Skeletal muscle satellite cell (primary cell): Measurements from ENCODE around the gene RPL22L1. TPM values are rescaled to one million over a fixed set of nuclear protein-coding genes. Genes with fewer than 3 reads are reported as not detected.
A peak's percentile ranks its signal among the peaks of the same experiment; 100 is the strongest.

Experiments
- H3K27me3 ChIP-seq: 2 replicates; pipeline ENCODE4 v1.7.0; 2013; ENCODE audit warnings: low read length; ENCODE audit not compliant: control insufficient read depth, insufficient read depth
- H3K36me3 ChIP-seq: 2 replicates; pipeline ENCODE4 v1.7.0; 2013; ENCODE audit warnings: mild to moderate bottlenecking, control low read depth, low read length; ENCODE audit not compliant: insufficient read depth
- H3K4me1 ChIP-seq: 2 replicates; pipeline ENCODE4 v1.7.0; 2013; ENCODE audit warnings: low read length; ENCODE audit not compliant: control insufficient read depth, insufficient read depth
- H3K4me2 ChIP-seq: 2 replicates; pipeline ENCODE4 v1.7.0; 2013; ENCODE audit warnings: mild to moderate bottlenecking, low read length
- H3K4me3 ChIP-seq: 2 replicates; pipeline ENCODE4 v1.7.0; 2013; ENCODE audit warnings: low read length
- H3K9ac ChIP-seq: 2 replicates; pipeline ENCODE4 v1.7.0; 2013; ENCODE audit warnings: mild to moderate bottlenecking, low read depth, low read length, moderate library complexity
- H3K9me3 ChIP-seq: replicated peaks from 2 replicates; pipeline ENCODE4 v1.7.0; 2013; ENCODE audit warnings: mild to moderate bottlenecking, control low read depth, low read length
- total RNA-seq: library from RNA; depleted of rRNA; stranded (reverse); fragments of >200 nt; gene quantifications from 2 replicates; pipeline ENCODE4 v1.2.3, GENCODE V29; 2012; rRNA removed

RPL22L1 gene
- total RNA-seq = 310 and 589 TPM in 2 replicates

- Histone ChIP-seq H3K4me1 (peaks cover 13% of the 10 kb centered on the region), H3K27me3 (no peaks in the 10 kb centered on the region), H3K9ac (peak within 1 kb of the TSS; percentile 97), H3K36me3 (peaks cover 36% of the 10 kb centered on the region), H3K4me2 (peak within 1 kb of the TSS; percentile 82), H3K9me3 (no peaks in the 10 kb centered on the region), H3K4me3 (peak within 1 kb of the TSS; percentile 91)
Measured at GRCh38 chr3:170869645-170870593, at the start of gene RPL22L1. RPL22L1 (minus strand) TSS chr3:170870195; CDS start chr3:170870167, 28 bp downstream.

GRCh38 chr3:170918715-170919114, 48.7 kb upstream of the RPL22L1 start:
- Histone ChIP-seq H3K4me1 (no peaks in the 10 kb centered on the region), H3K9ac (no peak overlapping the region), H3K9me3 (no peaks in the 10 kb centered on the region), H3K27me3 (peaks cover 3% of the 10 kb centered on the region), H3K4me3 (no peak overlapping the region), H3K4me2 (no peak overlapping the region), H3K36me3 (no peaks in the 10 kb centered on the region)

- no peak overlapping the region for H3K4me3 ChIP-seq
- no peak overlapping the region for H3K9ac ChIP-seq
- H3K4me2 ChIP-seq = no peak overlapping the region
- H3K27me3 ChIP-seq = peaks cover 3% of the 10 kb centered on the region
- peaks cover 4% of the 10 kb centered on the region for H3K9me3 ChIP-seq
- no peaks in the 10 kb centered on the region for H3K36me3 ChIP-seq
- no peaks in the 10 kb centered on the region for H3K4me1 ChIP-seq
Measured at GRCh38 chr3:170914690-170915089, 44.7 kb upstream of the RPL22L1 start.

GRCh38 chr3:170914212-170914611, 44.2 kb upstream of the RPL22L1 start:
- no peaks in the 10 kb centered on the region for H3K36me3 ChIP-seq
- no peak overlapping the region for H3K9ac ChIP-seq
- peaks cover 2% of the 10 kb centered on the region for H3K4me1 ChIP-seq

GRCh38 chr3:170911051-170911450, 41.1 kb upstream of the RPL22L1 start:
- Histone ChIP-seq H3K9ac (no peak overlapping the region), H3K4me3 (no peak overlapping the region), H3K9me3 (peaks cover 11% of the 10 kb centered on the region), H3K4me2 (no peak overlapping the region), H3K36me3 (no peaks in the 10 kb centered on the region), H3K27me3 (peaks cover 3% of the 10 kb centered on the region), H3K4me1 (peaks cover 17% of the 10 kb centered on the region)

More at GRCh38 chr3:170914212-170914611, 44.2 kb upstream of the RPL22L1 start:
- Histone ChIP-seq H3K4me2 (no peak overlapping the region), H3K27me3 (peaks cover 3% of the 10 kb centered on the region), H3K9me3 (peaks cover 5% of the 10 kb centered on the region), H3K4me3 (no peak overlapping the region)

- H3K4me1 ChIP-seq = peaks cover 17% of the 10 kb centered on the region
- H3K27me3 ChIP-seq = no peaks in the 10 kb centered on the region
- no peak overlapping the region for H3K4me2 ChIP-seq
Measured at GRCh38 chr3:170910542-170910941, 40.5 kb upstream of the RPL22L1 start.

GRCh38 chr3:170909129-170909903, 39.3 kb upstream of the RPL22L1 start:
- Histone ChIP-seq H3K4me3 (no peak overlapping the region), H3K4me1 (peaks cover 17% of the 10 kb centered on the region), H3K4me2 (peak overlapping the region; percentile 53), H3K9ac (no peak overlapping the region), H3K27me3 (no peaks in the 10 kb centered on the region), H3K9me3 (peaks cover 11% of the 10 kb centered on the region), H3K36me3 (no peaks in the 10 kb centered on the region)

More at GRCh38 chr3:170910542-170910941, 40.5 kb upstream of the RPL22L1 start:
- Histone ChIP-seq H3K9ac (no peak overlapping the region), H3K9me3 (peaks cover 11% of the 10 kb centered on the region), H3K36me3 (no peaks in the 10 kb centered on the region), H3K4me3 (no peak overlapping the region)

- Histone ChIP-seq H3K9ac (peak within 1 kb of the TSS; percentile 89), H3K4me1 (peaks cover 17% of the 10 kb centered on the region), H3K36me3 (no peaks in the 10 kb centered on the region), H3K27me3 (no peaks in the 10 kb centered on the region), H3K9me3 (peaks cover 11% of the 10 kb centered on the region), H3K4me2 (peak within 1 kb of the TSS; percentile 89), H3K4me3 (peak within 1 kb of the TSS; percentile 90)
Measured at GRCh38 chr3:170908235-170909116, 38.5 kb upstream of the RPL22L1 start, which contains the start of gene EIF5A2. EIF5A2 (minus strand) TSS chr3:170908637; CDS start chr3:170907806, 831 bp downstream.

- peak overlapping the region; percentile 90 for H3K4me3 ChIP-seq
- H3K27me3 ChIP-seq = no peaks in the 10 kb centered on the region
- peak overlapping the region; percentile 89 for H3K9ac ChIP-seq
- H3K4me1 ChIP-seq = peaks cover 17% of the 10 kb centered on the region
- no peaks in the 10 kb centered on the region for H3K36me3 ChIP-seq
- H3K9me3 ChIP-seq = peaks cover 11% of the 10 kb centered on the region
- peak overlapping the region; percentile 89 for H3K4me2 ChIP-seq
Measured at GRCh38 chr3:170907637-170908234, 37.7 kb upstream of the RPL22L1 start.

- peaks cover 17% of the 10 kb centered on the region for H3K4me1 ChIP-seq
- H3K9me3 ChIP-seq = peaks cover 9% of the 10 kb centered on the region
- peak overlapping the region; percentile 89 for H3K4me2 ChIP-seq
- H3K36me3 ChIP-seq = peaks cover 4% of the 10 kb centered on the region
- no peak overlapping the region for H3K4me3 ChIP-seq
- no peak overlapping the region for H3K9ac ChIP-seq
- H3K27me3 ChIP-seq = no peaks in the 10 kb centered on the region
Measured at GRCh38 chr3:170905862-170906261, 35.9 kb upstream of the RPL22L1 start.
